SK-N-SH (cell line): ENCODE measurements around the gene BDNF.

Source experiments
- ELF1 ChIP-seq: IDR thresholded peaks from 2 replicates; pipeline ENCODE4 v1.4.0; 2012
- EP300 ChIP-seq, 2 experiments: IDR thresholded peaks; 2 replicates each; pipeline versions ENCODE4 v1.4.0 to v1.6.1; 2012; ENCODE audit warnings: borderline replicate concordance in 1 of 2, low read depth in 1 of 2, low read length in 1 of 2
- EZH2phosphoT487 ChIP-seq: fragments of 200-600 bp; sonication (generic); IDR thresholded peaks from 2 replicates; pipeline ENCODE4 v1.6.1; 2017; ENCODE audit warnings: low read depth, mixed run types, mild to moderate bottlenecking, antibody characterized with exemption, moderate library complexity, borderline replicate concordance
- FOXM1 ChIP-seq: IDR thresholded peaks from 2 replicates; pipeline ENCODE4 v1.4.0; 2012; ENCODE audit warnings: low read depth, mild to moderate bottlenecking
- GABPA ChIP-seq: IDR thresholded peaks from 2 replicates; pipeline ENCODE4 v1.4.0; 2012; ENCODE audit warnings: low read depth, mild to moderate bottlenecking
- NFIC ChIP-seq: IDR thresholded peaks from 2 replicates; pipeline ENCODE4 v1.4.0; 2012; ENCODE audit warnings: borderline replicate concordance
- POLR2AphosphoS5 ChIP-seq: IDR thresholded peaks from 2 replicates; pipeline ENCODE4 v1.6.1; 2012; ENCODE audit warnings: low read depth, low read length
- RXRA ChIP-seq: IDR thresholded peaks from 2 replicates; pipeline ENCODE4 v1.4.0; 2012; ENCODE audit warnings: low read depth, mild to moderate bottlenecking, borderline replicate concordance
- SMC3 ChIP-seq: IDR thresholded peaks from 2 replicates; pipeline ENCODE4 v1.6.1; 2012; ENCODE audit warnings: low read depth, low read length, improper control_type of control experiment
- TAF1 ChIP-seq: IDR thresholded peaks from 2 replicates; pipeline ENCODE4 v1.6.1; 2012; ENCODE audit warnings: low read depth, mild to moderate bottlenecking, low read length, moderate library complexity, borderline replicate concordance
- TEAD4 ChIP-seq: IDR thresholded peaks from 2 replicates; pipeline ENCODE4 v1.4.0; 2012; ENCODE audit warnings: mild to moderate bottlenecking, borderline replicate concordance; ENCODE audit not compliant: insufficient read depth
- USF1 ChIP-seq: IDR thresholded peaks from 2 replicates; pipeline ENCODE4 v1.4.0; 2012; ENCODE audit warnings: low read depth, borderline replicate concordance
- TF ChIP-seq, protein P1 (sequence below): fragments of 200-600 bp; sonication (generic); IDR thresholded peaks from 2 replicates; pipeline ENCODE4 v1.6.1; 2017; ENCODE audit warnings: antibody characterized with exemption, mild to moderate bottlenecking, moderate library complexity

DNA sequence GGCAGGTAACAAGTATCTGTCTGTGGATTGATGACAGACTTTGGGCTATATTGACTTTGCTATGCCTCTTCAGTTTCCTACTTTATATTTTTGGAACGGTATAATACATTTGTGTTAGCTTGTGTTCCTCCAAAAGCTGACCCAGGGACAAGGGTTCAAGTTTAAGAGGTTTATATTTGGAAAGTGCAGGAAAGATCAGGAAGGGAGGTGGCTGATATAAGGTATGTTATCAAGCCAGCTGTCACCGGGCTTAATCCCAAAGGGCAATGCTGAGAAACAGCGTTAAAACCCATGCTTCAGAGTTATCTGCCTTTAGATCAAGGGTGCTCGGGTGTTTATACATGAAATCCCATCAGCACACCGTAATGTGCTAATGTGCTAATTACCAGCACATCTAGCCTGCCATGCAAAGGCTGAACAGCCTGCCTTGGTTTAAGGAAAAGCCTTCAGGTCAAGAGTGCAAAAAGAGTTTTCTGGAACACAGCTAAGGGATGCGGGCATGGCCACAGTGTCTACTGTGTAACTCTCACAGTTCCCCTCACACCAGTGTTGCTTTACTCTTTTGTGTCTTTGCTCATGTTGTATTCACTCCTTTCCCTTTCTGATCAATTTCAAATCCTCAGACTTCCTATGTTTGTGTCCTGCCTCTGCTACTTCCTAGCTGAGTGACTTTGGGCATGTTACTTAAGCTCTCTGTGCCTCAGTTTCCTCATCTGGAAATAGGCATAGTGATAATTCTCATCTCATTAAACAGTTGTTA lies 77.5 kb downstream of the BDNF start:
- TF ChIP-seq, protein P1, sequence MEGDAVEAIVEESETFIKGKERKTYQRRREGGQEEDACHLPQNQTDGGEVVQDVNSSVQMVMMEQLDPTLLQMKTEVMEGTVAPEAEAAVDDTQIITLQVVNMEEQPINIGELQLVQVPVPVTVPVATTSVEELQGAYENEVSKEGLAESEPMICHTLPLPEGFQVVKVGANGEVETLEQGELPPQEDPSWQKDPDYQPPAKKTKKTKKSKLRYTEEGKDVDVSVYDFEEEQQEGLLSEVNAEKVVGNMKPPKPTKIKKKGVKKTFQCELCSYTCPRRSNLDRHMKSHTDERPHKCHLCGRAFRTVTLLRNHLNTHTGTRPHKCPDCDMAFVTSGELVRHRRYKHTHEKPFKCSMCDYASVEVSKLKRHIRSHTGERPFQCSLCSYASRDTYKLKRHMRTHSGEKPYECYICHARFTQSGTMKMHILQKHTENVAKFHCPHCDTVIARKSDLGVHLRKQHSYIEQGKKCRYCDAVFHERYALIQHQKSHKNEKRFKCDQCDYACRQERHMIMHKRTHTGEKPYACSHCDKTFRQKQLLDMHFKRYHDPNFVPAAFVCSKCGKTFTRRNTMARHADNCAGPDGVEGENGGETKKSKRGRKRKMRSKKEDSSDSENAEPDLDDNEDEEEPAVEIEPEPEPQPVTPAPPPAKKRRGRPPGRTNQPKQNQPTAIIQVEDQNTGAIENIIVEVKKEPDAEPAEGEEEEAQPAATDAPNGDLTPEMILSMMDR: no peak
- no peak for TF ChIP-seq USF1
- TF ChIP-seq POLR2AphosphoS5: no peak
- no peak for TF ChIP-seq EZH2phosphoT487
- no peak for TF ChIP-seq TAF1
- no peak for TF ChIP-seq GABPA
- TF ChIP-seq SMC3: no peak
- TF ChIP-seq FOXM1: no peak
- TF ChIP-seq ELF1: no peak
- no peak for TF ChIP-seq NFIC
- no peak for TF ChIP-seq EP300 (IDR thresholded peaks at IDR 0.05; ENCODE audit: borderline replicate concordance in 1 of 2, low read depth in 1 of 2, low read length in 1 of 2)
- TF ChIP-seq RXRA: no peak
- no peak for TF ChIP-seq TEAD4
